K562 (cell line): ENCODE data around the gene PTPN1. TPM values are rescaled to one million over a fixed set of nuclear protein-coding genes. Genes with fewer than 3 reads are reported as not detected.

ENCODE experiments used
- ATAC-seq: fragments of 200-7000 bp; cut with Tn5 transposase; 3 replicates; pipeline ENCODE4 v1.9.1; 2020; ENCODE audit warnings: moderate library complexity
- BruUV-seq: library from RNA; stranded (reverse); fragments of 400-500 nt; replicated peaks from 2 replicates; lab custom pipeline; 2021; lab: Mats Ljungman, UMichigan
- CTCF ChIA-PET: fragments of 300-600 bp; formaldehyde crosslinking; extraction: SDS; loops from one replicate; lab custom pipeline; 2021; ENCODE audit warnings: low intra/inter-chr PET ratio; lab: Yijun Ruan, JAX
- POLR2A ChIA-PET: fragments of 300-600, 350-650 bp; sonication (Branson Sonifier 250); formaldehyde crosslinking; extraction: SDS; loops from one replicate; lab custom pipeline; 2021; ENCODE audit warnings: antibody characterized with exemption, inconsistent platforms; lab: Yijun Ruan, JAX
- DNase-seq, 4 experiments: peaks; one replicate each; pipeline versions ENCODE4 v3.0.0 to v3.0.0-alpha.2; 2011 to 2018; ENCODE audit warnings: low spot score in 3 of 4, mixed read lengths in 3 of 4; ENCODE audit errors: extremely low read depth in 1 of 4
- FAIRE-seq: peaks from 2 replicates; lab custom pipeline; 2011; peaks lifted over from hg19 to GRCh38; lab: Jason Lieb, UNC
- H2AFZ ChIP-seq: 2 replicates; pipeline ENCODE4 v1.6.0; 2011; ENCODE audit warnings: low read depth, low read length, control low read depth, inconsistent platforms
- H3K27ac ChIP-seq: fragments of 200-600 bp; 3 replicates; pipeline ENCODE4 v1.8.0; 2011; ENCODE audit warnings: low read depth, mild to moderate bottlenecking, control low read depth, inconsistent platforms, low read length, moderate library complexity, mixed read lengths; ENCODE audit errors: extremely low read depth
- H3K27me3 ChIP-seq, 2 experiments: fragments of 300-600 bp in 1 of 2; 2 replicates in 1 of 2; 3 replicates in 1 of 2; pipeline versions ENCODE4 v1.6.0 to v1.8.0; 2011; ENCODE audit warnings: inconsistent platforms in 2 of 2, low read length in 2 of 2, mild to moderate bottlenecking in 1 of 2, mixed read lengths in 1 of 2, moderate library complexity in 1 of 2; ENCODE audit not compliant: control insufficient read depth in 2 of 2, insufficient read depth in 2 of 2
- H3K36me3 ChIP-seq: fragments of 300-600 bp; 3 replicates; pipeline ENCODE4 v1.8.0; 2011; ENCODE audit warnings: mild to moderate bottlenecking, low read length, inconsistent platforms; ENCODE audit not compliant: control insufficient read depth, insufficient read depth
- H3K4me1 ChIP-seq, 2 experiments: fragments of 200-600 bp in 1 of 2; replicated peaks in 1 of 2; 2 replicates in 1 of 2; 3 replicates in 1 of 2; pipeline versions ENCODE4 v1.5.1 to v1.8.0; 2011; ENCODE audit warnings: inconsistent platforms in 2 of 2, low read length in 2 of 2, mild to moderate bottlenecking in 1 of 2, mixed read lengths in 1 of 2, moderate library complexity in 1 of 2; ENCODE audit not compliant: control insufficient read depth in 2 of 2, insufficient read depth in 2 of 2
- H3K4me2 ChIP-seq: 2 replicates; pipeline ENCODE4 v1.6.1; 2011; ENCODE audit warnings: low read length, control low read depth, inconsistent platforms, mixed read lengths; ENCODE audit not compliant: insufficient read depth
- H3K4me3 ChIP-seq: fragments of 200-600 bp; sonication (generic), shearing (Covaris generic); 2 replicates; pipeline ENCODE4 v1.5.1; 2016; ENCODE audit warnings: control low read depth, inconsistent platforms
- H3K79me2 ChIP-seq: fragments of 200-600 bp; 3 replicates; pipeline ENCODE4 v1.8.0; 2011; ENCODE audit warnings: low read length, inconsistent platforms; ENCODE audit not compliant: control insufficient read depth, insufficient read depth
- H3K9ac ChIP-seq, 2 experiments: 2 replicates each; pipeline versions ENCODE4 v1.6.0 to v1.6.1; 2011; ENCODE audit warnings: low read depth in 2 of 2, low read length in 2 of 2, control low read depth in 1 of 2, inconsistent platforms in 1 of 2, mild to moderate bottlenecking in 1 of 2, mixed read lengths in 1 of 2; ENCODE audit not compliant: insufficient read depth in 1 of 2
- H3K9me1 ChIP-seq: one replicate; pipeline ENCODE4 v1.6.0; 2011; ENCODE audit warnings: inconsistent platforms, mild to moderate bottlenecking, low read length, moderate library complexity; ENCODE audit not compliant: control insufficient read depth, insufficient read depth
- H3K9me3 ChIP-seq: replicated peaks from 2 replicates; pipeline ENCODE4 v1.5.1; 2011; ENCODE audit warnings: low read depth, low read length, inconsistent platforms; ENCODE audit not compliant: control insufficient read depth, insufficient read depth
- H4K20me1 ChIP-seq: replicated peaks from 2 replicates; pipeline ENCODE4 v1.6.1; 2011; ENCODE audit warnings: low read length, inconsistent platforms, mixed read lengths; ENCODE audit not compliant: control insufficient read depth, insufficient read depth
- CTCF ChIP-seq, 3 experiments: IDR thresholded peaks in 2 of 3; conservative IDR thresholded peaks in 1 of 3; 2 replicates each; pipeline ENCODE4 v1.5.1; 2011 to 2012; ENCODE audit warnings: low read length in 3 of 3, mild to moderate bottlenecking in 3 of 3, control low read depth in 2 of 3, improper control_type of control experiment in 1 of 3, inconsistent platforms in 1 of 3, low read depth in 1 of 3, mixed read lengths in 1 of 3, moderate library complexity in 1 of 3; ENCODE audit not compliant: insufficient read depth in 2 of 3
- NBN ChIP-seq: fragments of 450-650 bp; IDR thresholded peaks from 2 replicates; pipeline ENCODE4 v1.6.1; 2016; ENCODE audit warnings: low read depth, mild to moderate bottlenecking
- POLR2G ChIP-seq: fragments of 200-400 bp; formaldehyde crosslinking; IDR thresholded peaks from 2 replicates; pipeline ENCODE4 v1.6.1; 2017; ENCODE audit warnings: low read depth, mild to moderate bottlenecking, antibody characterized with exemption, low read length, moderate library complexity
- SMC3 ChIP-seq: conservative IDR thresholded peaks from 2 replicates; pipeline ENCODE4 v1.6.1; 2011; ENCODE audit warnings: low read depth, low read length, improper control_type of control experiment; ENCODE audit not compliant: insufficient read depth
- TSHZ1 ChIP-seq: fragments of 250-450 bp; sonication (Bioruptor Pico); IDR thresholded peaks from 2 replicates; pipeline ENCODE4 v1.4.0; 2020; ENCODE audit warnings: mild to moderate bottlenecking, moderate library complexity
- ZNF23 ChIP-seq: fragments of 250-450 bp; sonication (Bioruptor Pico); IDR thresholded peaks from 2 replicates; pipeline ENCODE4 v1.4.0; 2020; ENCODE audit warnings: mild to moderate bottlenecking
- WGBS: fragments of 100-300 bp; shearing (Covaris generic); methylation state at CpG from one replicate; pipeline ENCODE4 v1.1.6; 2016; ENCODE audit warnings: low coverage, mixed read lengths; ENCODE audit not compliant: insufficient coverage; ENCODE audit errors: missing lambda C conversion rate; 5-methylcytosine and 5-hydroxymethylcytosine counted together
- in situ Hi-C: fragments of 300-500 bp; cut with MboI; formaldehyde crosslinking; loops from 4 replicates; pipeline ENCODE4 v1.15.0; 2018; ENCODE audit warnings: inconsistent platforms, mixed read lengths
- intact Hi-C: fragments of 100-400 bp; cut with micrococcal nuclease; formaldehyde crosslinking; loops from 2 replicates; pipeline ENCODE4 v1.14.2; 2022
- polyA plus RNA-seq, 8 experiments: library from polyadenylated mRNA; depleted of rRNA in 4 of 8; stranded (reverse) in 5 of 8; unstranded in 3 of 8; fragments of >200 nt; fragmentation: Nextera tagmentation in 2 of 8; fragmentation: Illumina TruSeq in 1 of 8; extraction: Ambion mirVana in 2 of 8; extraction: Trizol in 1 of 8; gene quantifications; 2 replicates each; pipeline versions ENCODE4 v1.2.1 to v1.2.3, GENCODE V29; 2011 to 2014; ENCODE audit warnings: inconsistent platforms in 1 of 8, missing spikeins in 1 of 8
- total RNA-seq, 7 experiments: library from RNA; depleted of rRNA in 6 of 7; stranded (reverse); fragments of >200 nt in 6 of 7; fragmentation: Illumina TruSeq in 2 of 7; extraction: Trizol in 2 of 7; gene quantifications; 2 replicates each; pipeline versions ENCODE4 v1.2.1 to v1.2.3, GENCODE V29; 2011 to 2021; ENCODE audit warnings: low replicate concordance in 1 of 7

PTPN1 gene
- total and polyA plus RNA-seq, 9 of the 15 experiments (the other 6 are each of a cell fraction or from before 2014, with no cell fraction given): 11.0 to 85.3 (median 54.0) TPM

- TF ChIP-seq NBN (no peak), ZNF23 (no peak), CTCF (IDR thresholded peaks at IDR 0.05 in 2 of 3, conservative IDR thresholded peaks at IDR 0.05 in 1 of 3; ENCODE audit: insufficient read depth in 2 of 3, low read depth in 1 of 3, low read length in 3 of 3) (peak; percentile 57 to 67 (median 64)), SMC3 (peak; percentile 64)
Observed at GRCh38 chr20:50575865-50576720, 65.9 kb downstream of the PTPN1 start (continued).

- no peak overlapping the region for H3K4me2 ChIP-seq
- no peak overlapping the region for H3K9ac ChIP-seq
- FAIRE-seq (no peak), DNase-seq (no peak), ATAC-seq (no peak)
- peaks cover 12% of the 10 kb centered on the region; the same call in 2 of the 3 replicates for H3K79me2 ChIP-seq
- H3K4me1 ChIP-seq: peaks cover 0 to 7% of the 10 kb centered on the region in 2 experiments; a peak in 1 of 5 replicates
- ChIA-PET POLR2A (interaction anchor here (0.7 to 1.1 kb wide), 5 partner anchors 9 to 137 kb away, joined by 3 to 6 read pairs (median 5); partner anchors contain the start of gene PTPN1), CTCF (interaction anchor here (1.2 to 3.5 kb wide), 3 partner anchors 113 to 392 kb away, joined by 3 to 20 read pairs (median 4); no protein-coding TSS in a partner anchor)
- no peak overlapping the region for H3K4me3 ChIP-seq
- no TSS peak for BruUV-seq
- intact Hi-C loops (no loop called here), in situ Hi-C loops (loop anchor here (5.0 to 10.0 kb wide), 2 partner anchors 390 to 603 kb away; no protein-coding TSS in a partner anchor)
- no peaks in the 10 kb centered on the region for H3K9me3 ChIP-seq
- peaks cover 93% of the 10 kb centered on the region for H3K36me3 ChIP-seq
- no peaks in the 10 kb centered on the region for H3K9me1 ChIP-seq
- 91% methylated on average over 16 of the region's 17 CpGs for WGBS
- no peak overlapping the region for H3K27ac ChIP-seq
- H2AFZ ChIP-seq: no peak overlapping the region
- H4K20me1 ChIP-seq: no peaks in the 10 kb centered on the region
- H3K27me3 ChIP-seq: no peaks in the 10 kb centered on the region
- TF ChIP-seq TSHZ1 (CRISPR knock-in tag): no peak
- 0 out of 2 replicates have a peak, but pooled peaks have one; percentile 14 for TF ChIP-seq POLR2G
Observed at GRCh38 chr20:50577175-50578018, 67.2 kb downstream of the PTPN1 start.
